GM18873 (cell line): ENCODE data around the gene ZIC2.

Experiments used
- ATAC-seq: cut with Tn5 transposase; IDR thresholded peaks from one replicate; pipeline ENCODE4 v1.9.1; 2021; ENCODE audit warnings: mild to moderate bottlenecking, moderate library complexity, moderate number of reproducible peaks; ENCODE audit not compliant: unreplicated experiment, low FRiP score

Gene ZIC2

GRCh38 chr13:99959127-99959539 lies 22.5 kb upstream of the ZIC2 start:
- no peak for ATAC-seq

- ATAC-seq = no peak
Observed at GRCh38 chr13:99959540-99960230, 21.9 kb upstream of the ZIC2 start.

- no peak for ATAC-seq
Observed at GRCh38 chr13:99960663-99961311, 20.8 kb upstream of the ZIC2 start.

- ATAC-seq = no peak
Observed at GRCh38 chr13:99961636-99962035, 19.9 kb upstream of the ZIC2 start.

GRCh38 chr13:99962242-99962641 lies 19.3 kb upstream of the ZIC2 start:
- no peak for ATAC-seq

GRCh38 chr13:99963816-99964339 lies 17.7 kb upstream of the ZIC2 start:
- ATAC-seq = no peak

- no peak for ATAC-seq
Observed at GRCh38 chr13:99965329-99966000, 16.1 kb upstream of the ZIC2 start.

GRCh38 chr13:99966064-99966805 lies 15.3 kb upstream of the ZIC2 start:
- ATAC-seq = no peak

GRCh38 chr13:99967498-99967868 lies 14.1 kb upstream of the ZIC2 start:
- no peak for ATAC-seq

- no peak for ATAC-seq
Observed at GRCh38 chr13:99967869-99968520, 13.6 kb upstream of the ZIC2 start.

GRCh38 chr13:99968521-99969452 lies 12.8 kb upstream of the ZIC2 start:
- no peak for ATAC-seq

- ATAC-seq = no peak
Observed at GRCh38 chr13:99969453-99969918, 12.1 kb upstream of the ZIC2 start.

GRCh38 chr13:99969919-99970650 lies 11.5 kb upstream of the ZIC2 start:
- ATAC-seq = no peak

GRCh38 chr13:99970651-99971575 lies 10.7 kb upstream of the ZIC2 start:
- ATAC-seq = no peak

GRCh38 chr13:99971576-99972189 lies 9.9 kb upstream of the ZIC2 start, which contains the start of gene ZIC5:
Gene ZIC5, minus strand, starts transcription at chr13:99971767. Its CDS starts 164 bp downstream, at chr13:99971603.
- no peak for ATAC-seq

GRCh38 chr13:99972190-99972731 lies 9.3 kb upstream of the ZIC2 start:
- ATAC-seq = no peak
